OCI-LY7 (cell line): ENCODE measurements around the gene SLC5A9. TPM values are rescaled to one million over a fixed set of nuclear protein-coding genes. Genes with fewer than 3 reads are reported as not detected.
"Not testable (repeated sequence)": the region's sequence is repeated elsewhere in the genome, so short reads cannot be mapped to it uniquely, and the experiment has no call there.

ENCODE experiments used
- BruUV-seq: library from RNA; stranded (reverse); fragments of 400-500 nt; replicated peaks from 2 replicates; lab custom pipeline; 2021; lab: Mats Ljungman, UMichigan
- CTCF ChIA-PET: fragments of 300-600 bp; sonication (Branson Sonifier 250); formaldehyde crosslinking; loops from one replicate; lab custom pipeline; 2022; ENCODE audit warnings: antibody characterized with exemption; ENCODE audit not compliant: unreplicated experiment; lab: Charles Lee
- POLR2A ChIA-PET: fragments of 300-600 bp; sonication (Branson Sonifier 250); formaldehyde crosslinking; loops from one replicate; lab custom pipeline; 2022; ENCODE audit warnings: antibody characterized with exemption; lab: Charles Lee
- DNase-seq: peaks from one replicate; pipeline ENCODE4 v3.0.0-alpha.2; 2015; ENCODE audit warnings: low spot score
- H2AFZ ChIP-seq: fragments of 200-600 bp; sonication (generic), shearing (Covaris generic); 2 replicates; pipeline ENCODE4 v1.6.1; 2014; ENCODE audit warnings: mild to moderate bottlenecking, antibody characterized with exemption, low read length, moderate library complexity
- H3K27ac ChIP-seq: fragments of 200-600 bp; sonication (generic); 2 replicates; pipeline ENCODE4 v1.5.1; 2014; ENCODE audit warnings: mixed run types, low read depth, mild to moderate bottlenecking, moderate library complexity, low read length, inconsistent platforms; ENCODE audit not compliant: poor library complexity, severe bottlenecking
- H3K36me3 ChIP-seq: fragments of 200-600 bp; sonication (generic); 2 replicates; pipeline ENCODE4 v1.6.1; 2014; ENCODE audit warnings: mild to moderate bottlenecking, antibody characterized with exemption, low read length, moderate library complexity, mixed read lengths; ENCODE audit not compliant: insufficient read depth
- H3K4me1 ChIP-seq: fragments of 200-600 bp; sonication (generic); 2 replicates; pipeline ENCODE4 v1.5.1; 2014; ENCODE audit warnings: mild to moderate bottlenecking, low read length; ENCODE audit not compliant: insufficient read depth, poor library complexity, severe bottlenecking
- H3K4me2 ChIP-seq: fragments of 200-600 bp; sonication (generic); 2 replicates; pipeline ENCODE4 v1.6.1; 2014; ENCODE audit warnings: mild to moderate bottlenecking, low read length
- H3K4me3 ChIP-seq: fragments of 200-600 bp; sonication (generic); 2 replicates; pipeline ENCODE4 v1.5.1; 2014; ENCODE audit warnings: mild to moderate bottlenecking, low read depth, low read length; ENCODE audit not compliant: poor library complexity, severe bottlenecking
- H3K79me2 ChIP-seq: fragments of 200-600 bp; sonication (generic); 2 replicates; pipeline ENCODE4 v1.6.1; 2016; ENCODE audit warnings: low read depth, mild to moderate bottlenecking, low read length, moderate library complexity, mixed read lengths; ENCODE audit not compliant: insufficient read depth
- H3K9me2 ChIP-seq: fragments of 200-600 bp; sonication (generic); 2 replicates; pipeline ENCODE4 v1.6.1; 2016; ENCODE audit warnings: mild to moderate bottlenecking, low read length, mixed read lengths; ENCODE audit not compliant: insufficient read depth
- H3K9me3 ChIP-seq: fragments of 200-600 bp; sonication (generic); 2 replicates; pipeline ENCODE4 v1.6.1; 2014; ENCODE audit warnings: mild to moderate bottlenecking, mixed run types, low read length, mixed read lengths
- H4K20me1 ChIP-seq: fragments of 200-600 bp; sonication (generic); 2 replicates; pipeline ENCODE4 v1.6.1; 2014; ENCODE audit warnings: mild to moderate bottlenecking, antibody characterized with exemption, low read length, moderate library complexity, mixed read lengths; ENCODE audit not compliant: insufficient read depth
- CTCF ChIP-seq: fragments of 200-600 bp; sonication (generic); conservative IDR thresholded peaks from 2 replicates; pipeline ENCODE4 v1.5.1; 2014; ENCODE audit warnings: mild to moderate bottlenecking, antibody characterized with exemption, low read length, moderate library complexity, mixed read lengths
- EZH2phosphoT487 ChIP-seq: fragments of 200-600 bp; sonication (generic); IDR thresholded peaks from 2 replicates; pipeline ENCODE4 v1.6.1; 2018; ENCODE audit warnings: low read depth, borderline replicate concordance, mild to moderate bottlenecking, mixed run types, antibody characterized with exemption, low read length, moderate library complexity, mixed read lengths
- intact Hi-C: fragments of 100-400 bp; cut with micrococcal nuclease; formaldehyde crosslinking; loops from one replicate; pipeline ENCODE4 v1.10.0; 2022; ENCODE audit not compliant: unreplicated experiment
- total RNA-seq, 2 experiments: library from RNA; depleted of rRNA in 1 of 2; stranded (reverse); fragments of >200 nt in 1 of 2; shearing (Covaris generic) in 1 of 2; gene quantifications; 2 replicates each; pipeline ENCODE4 v1.2.3, GENCODE V29; 2014 to 2022

SLC5A9 gene
- total RNA-seq, 2 experiments from 2014 or later = not detected

- Histone ChIP-seq H3K36me3 (no peaks in the 10 kb centered on the region), H3K4me3 (no peak overlapping the region), H4K20me1 (no peaks in the 10 kb centered on the region), H2AFZ (no peak overlapping the region), H3K79me2 (no peaks in the 10 kb centered on the region), H3K9me2 (no peaks in the 10 kb centered on the region), H3K9me3 (no peaks in the 10 kb centered on the region), H3K4me1 (no peaks in the 10 kb centered on the region), H3K4me2 (no peak overlapping the region), H3K27ac (no peak overlapping the region)
- intact Hi-C loops = no loop called here
- ChIA-PET CTCF (no interaction called here), POLR2A (interaction anchor here (0.6 kb wide), 1 partner anchor 1729 kb away, joined by 5 read pairs; no protein-coding TSS in a partner anchor)
- DNase-seq = no peak
- no peak for TF ChIP-seq CTCF
- no peak for TF ChIP-seq EZH2phosphoT487
- BruUV-seq = no TSS peak
Measured at GRCh38 chr1:48292706-48293105, 70.2 kb downstream of the SLC5A9 start.

- H2AFZ ChIP-seq, DNase-seq, H3K9me3 ChIP-seq, POLR2A ChIA-PET, H3K79me2 ChIP-seq, H3K4me2 ChIP-seq, BruUV-seq, H3K4me3 ChIP-seq, H4K20me1 ChIP-seq, CTCF ChIA-PET, intact Hi-C loops, H3K4me1 ChIP-seq, H3K27ac ChIP-seq, H3K9me2 ChIP-seq, H3K36me3 ChIP-seq: not testable (repeated sequence)
Measured at GRCh38 chr1:48294094-48294493, 71.6 kb downstream of the SLC5A9 start.

- H3K9me2 ChIP-seq = no peaks in the 10 kb centered on the region
- POLR2A ChIA-PET = no interaction called here
- H3K36me3 ChIP-seq = no peaks in the 10 kb centered on the region
- H3K27ac ChIP-seq = no peak overlapping the region
- H2AFZ ChIP-seq = no peak overlapping the region
- no peaks in the 10 kb centered on the region for H4K20me1 ChIP-seq
- H3K4me2 ChIP-seq = no peak overlapping the region
- no peaks in the 10 kb centered on the region for H3K4me1 ChIP-seq
- no peaks in the 10 kb centered on the region for H3K9me3 ChIP-seq
- no peak overlapping the region for H3K4me3 ChIP-seq
- intact Hi-C loops = no loop called here
- CTCF ChIA-PET = no interaction called here
- no peak for DNase-seq
- no peak for TF ChIP-seq CTCF
- TF ChIP-seq EZH2phosphoT487 = no peak
- no peaks in the 10 kb centered on the region for H3K79me2 ChIP-seq
- no TSS peak for BruUV-seq
Measured at GRCh38 chr1:48294656-48295055, 72.1 kb downstream of the SLC5A9 start.

Other genes with a start within 250 kb of the SLC5A9 start
- gene TRABD2B, start 225.3 kb upstream of the SLC5A9 start, total RNA-seq (2014; rRNA removed; shearing (Covaris generic)) = not detected in 2 replicates
- gene TRABD2B, start 225.3 kb upstream of the SLC5A9 start, total RNA-seq (2022) = not detected in 2 replicates
- gene SPATA6, start 249.5 kb downstream of the SLC5A9 start, total RNA-seq (2014; rRNA removed; shearing (Covaris generic)) = 0.54 TPM in 1 of 2 replicates, not detected in the other
- 1.7 and 2.5 TPM in 2 replicates for gene SPATA6, start 249.5 kb downstream of the SLC5A9 start, total RNA-seq (2022)